IMR-90 (cell line): Measurements from ENCODE around the gene SLX9. TPM values are rescaled to one million over a fixed set of nuclear protein-coding genes. Genes with fewer than 3 reads are reported as not detected.

Experiments used
- ATAC-seq: fragments of 200-7000 bp; cut with Tn5 transposase; 2 replicates; pipeline ENCODE4 v1.9.1; 2020; ENCODE audit warnings: low read depth, mild to moderate bottlenecking, moderate library complexity
- BruUV-seq: library from RNA; stranded (reverse); fragments of 400-500 nt; replicated peaks from 2 replicates; lab custom pipeline; 2021; lab: Mats Ljungman, UMichigan
- CTCF ChIA-PET: fragments of 300-600 bp; formaldehyde crosslinking; extraction: SDS; loops from one replicate; lab custom pipeline; 2021; ENCODE audit warnings: antibody characterized with exemption; lab: Yijun Ruan, JAX
- POLR2A ChIA-PET: fragments of 300-600 bp; sonication (Branson Sonifier 250); formaldehyde crosslinking; loops from one replicate; lab custom pipeline; 2022; ENCODE audit warnings: antibody characterized with exemption; ENCODE audit not compliant: unreplicated experiment; lab: Charles Lee
- DNase-seq: peaks from one replicate; pipeline ENCODE4 v3.0.0; 2013
- H2AFZ ChIP-seq: replicated peaks from 2 replicates; pipeline ENCODE3; 2013; ENCODE audit warnings: low read length, mild to moderate bottlenecking; ENCODE audit not compliant: poor library complexity
- H2AK5ac ChIP-seq: 2 replicates; pipeline ENCODE4 v1.6.1; 2013; ENCODE audit warnings: low read depth, low read length, inconsistent platforms
- H2AK9ac ChIP-seq: replicated peaks from 2 replicates; pipeline ENCODE3; 2013; ENCODE audit warnings: mild to moderate bottlenecking, low read depth, low read length, moderate library complexity; ENCODE audit not compliant: poor library complexity
- H2BK120ac ChIP-seq: 2 replicates; pipeline ENCODE4 v1.6.1; 2013; ENCODE audit warnings: low read depth, low read length, inconsistent platforms
- H2BK15ac ChIP-seq: 3 replicates; pipeline ENCODE4 v1.6.1; 2013; ENCODE audit warnings: low read depth, low read length, inconsistent platforms
- H2BK20ac ChIP-seq: 2 replicates; pipeline ENCODE4 v1.6.1; 2013; ENCODE audit warnings: low read depth, mild to moderate bottlenecking, inconsistent platforms, low read length, moderate library complexity
- H2BK5ac ChIP-seq: 2 replicates; pipeline ENCODE4 v1.6.1; 2013; ENCODE audit warnings: mild to moderate bottlenecking, low read depth, low read length, inconsistent platforms; ENCODE audit not compliant: poor library complexity, severe bottlenecking
- H3K14ac ChIP-seq: replicated peaks from 2 replicates; pipeline ENCODE4 v1.6.1; 2013; ENCODE audit warnings: low read depth, low read length, inconsistent platforms
- H3K18ac ChIP-seq: 2 replicates; pipeline ENCODE4 v1.6.1; 2013; ENCODE audit warnings: low read depth, low read length, control low read depth
- H3K23ac ChIP-seq: 2 replicates; pipeline ENCODE4 v1.6.1; 2013; ENCODE audit warnings: low read depth, low read length, inconsistent platforms
- H3K27ac ChIP-seq: 2 replicates; pipeline ENCODE4 v1.5.1; 2013; ENCODE audit warnings: mild to moderate bottlenecking, control low read depth, low read length; ENCODE audit not compliant: insufficient read depth
- H3K27me3 ChIP-seq: 2 replicates; pipeline ENCODE4 v1.6.1; 2013; ENCODE audit warnings: low read length; ENCODE audit not compliant: control insufficient read depth, insufficient read depth
- H3K36me3 ChIP-seq: 2 replicates; pipeline ENCODE4 v1.6.1; 2013; ENCODE audit warnings: low read length, mixed read lengths; ENCODE audit not compliant: control insufficient read depth, insufficient read depth
- H3K4ac ChIP-seq: 2 replicates; pipeline ENCODE4 v1.6.1; 2013; ENCODE audit warnings: low read depth, low read length, inconsistent platforms
- H3K4me1 ChIP-seq: 2 replicates; pipeline ENCODE4 v1.6.1; 2013; ENCODE audit warnings: low read length, mixed read lengths; ENCODE audit not compliant: control insufficient read depth, insufficient read depth
- H3K4me2 ChIP-seq: 2 replicates; pipeline ENCODE4 v1.6.1; 2013; ENCODE audit warnings: low read depth, mild to moderate bottlenecking, control low read depth, low read length, moderate library complexity
- H3K4me3 ChIP-seq: 2 replicates; pipeline ENCODE4 v1.5.1; 2013; ENCODE audit warnings: low read depth, mild to moderate bottlenecking, control low read depth, low read length, moderate library complexity; ENCODE audit not compliant: insufficient read depth
- H3K56ac ChIP-seq: 2 replicates; pipeline ENCODE4 v1.6.1; 2013; ENCODE audit warnings: low read length, inconsistent platforms; ENCODE audit not compliant: insufficient read depth; ENCODE audit errors: extremely low read depth
- H3K79me1 ChIP-seq, 2 experiments: 2 replicates each; pipeline ENCODE4 v1.6.1; 2013; ENCODE audit warnings: low read length in 2 of 2, inconsistent platforms in 1 of 2, low read depth in 1 of 2
- H3K9ac ChIP-seq: 2 replicates; pipeline ENCODE4 v1.6.1; 2013; ENCODE audit warnings: low read depth, low read length, control low read depth
- H3K9me1 ChIP-seq: 2 replicates; pipeline ENCODE4 v1.6.1; 2013; ENCODE audit warnings: low read length, inconsistent platforms; ENCODE audit not compliant: insufficient read depth
- H3K9me3 ChIP-seq: 2 replicates; pipeline ENCODE4 v1.6.1; 2013; ENCODE audit warnings: low read length; ENCODE audit not compliant: control insufficient read depth, insufficient read depth
- H4K20me1 ChIP-seq: 2 replicates; pipeline ENCODE4 v1.6.1; 2013; ENCODE audit warnings: low read length, inconsistent platforms; ENCODE audit not compliant: insufficient read depth
- H4K5ac ChIP-seq: 2 replicates; pipeline ENCODE4 v1.6.1; 2013; ENCODE audit warnings: mild to moderate bottlenecking, low read depth, low read length, control low read depth
- H4K8ac ChIP-seq, 2 experiments: 2 replicates each; pipeline ENCODE4 v1.6.1; 2013; ENCODE audit warnings: low read depth in 2 of 2, low read length in 2 of 2, control low read depth in 1 of 2, inconsistent platforms in 1 of 2
- H4K91ac ChIP-seq: 2 replicates; pipeline ENCODE4 v1.6.1; 2013; ENCODE audit warnings: low read depth, low read length, inconsistent platforms; ENCODE audit not compliant: insufficient read depth
- BHLHE40 ChIP-seq: fragments of 150-350 bp; IDR thresholded peaks from 2 replicates; pipeline ENCODE4 v1.6.1; 2016; ENCODE audit warnings: mild to moderate bottlenecking, low read depth, low read length
- CHD1 ChIP-seq: IDR thresholded peaks from 2 replicates; pipeline ENCODE4 v1.6.1; 2012; ENCODE audit warnings: low read depth, low read length, improper control_type of control experiment
- MAFK ChIP-seq: IDR thresholded peaks from 2 replicates; pipeline ENCODE4 v1.6.1; 2012; ENCODE audit warnings: low read depth, low read length, improper control_type of control experiment
- MAZ ChIP-seq: IDR thresholded peaks from 2 replicates; pipeline ENCODE4 v1.6.1; 2012; ENCODE audit warnings: low read depth, mild to moderate bottlenecking, low read length, improper control_type of control experiment, moderate library complexity, borderline replicate concordance
- POLR2A ChIP-seq: IDR thresholded peaks from 2 replicates; pipeline ENCODE4 v1.6.1; 2012; ENCODE audit warnings: mild to moderate bottlenecking, low read depth, low read length
- RAD21 ChIP-seq: IDR thresholded peaks from 2 replicates; pipeline ENCODE4 v1.6.1; 2012; ENCODE audit warnings: low read length, improper control_type of control experiment
- RCOR1 ChIP-seq: IDR thresholded peaks from 2 replicates; pipeline ENCODE4 v1.6.1; 2012; ENCODE audit warnings: mild to moderate bottlenecking, low read length, improper control_type of control experiment; ENCODE audit not compliant: insufficient replicate concordance
- RFX5 ChIP-seq: IDR thresholded peaks from 2 replicates; pipeline ENCODE4 v1.8.0; 2012; ENCODE audit warnings: low read depth, mild to moderate bottlenecking, low read length, moderate library complexity
- WGBS, 2 experiments: methylation state at CpG; one replicate each; pipeline versions ENCODE4 v1.1.5 to v1.1.7; 2013; ENCODE audit warnings: missing lambda C conversion rate in 2 of 2; ENCODE audit not compliant: insufficient read length in 1 of 2; ENCODE audit errors: extremely low coverage in 2 of 2; 5-methylcytosine and 5-hydroxymethylcytosine counted together
- dilution Hi-C: fragments of 300-500 bp; cut with HindIII; formaldehyde crosslinking; loops from one replicate; pipeline ENCODE4 v1.14.3; 2018; ENCODE audit warnings: low sequenced_read_pairs; ENCODE audit not compliant: unreplicated experiment
- in situ Hi-C: fragments of 300-500 bp; cut with MboI; formaldehyde crosslinking; loops from 3 replicates; pipeline ENCODE4 v1.14.3; 2019; ENCODE audit warnings: low sequenced_read_pairs, inconsistent platforms, mixed read lengths
- intact Hi-C: fragments of 100-400 bp; cut with micrococcal nuclease; formaldehyde crosslinking; loops from 2 replicates; pipeline ENCODE4 v1.10.0; 2022
- polyA plus RNA-seq, 3 experiments: library from polyadenylated mRNA; depleted of rRNA; stranded (reverse); fragments of >200 nt; gene quantifications; 2 replicates each; pipeline ENCODE4 v1.2.3, GENCODE V29; 2012; ENCODE audit warnings: low replicate concordance in 1 of 3
- total RNA-seq: library from RNA; depleted of rRNA; stranded (reverse); fragments of >200 nt; gene quantifications from 2 replicates; pipeline ENCODE4 v1.2.3, GENCODE V29; 2012
- TF ChIP-seq, protein P1 (sequence below): fragments of 150-350 bp; IDR thresholded peaks from 2 replicates; pipeline ENCODE4 v1.6.1; 2016; ENCODE audit warnings: low read depth, mild to moderate bottlenecking, low read length, moderate library complexity, borderline replicate concordance
- TF ChIP-seq, protein P2 (sequence below): conservative IDR thresholded peaks from 2 replicates; pipeline ENCODE4 v1.5.1; 2012; ENCODE audit warnings: mild to moderate bottlenecking, low read depth, low read length, improper control_type of control experiment

The SLX9 gene
- total and polyA plus RNA-seq, 2 of the 4 experiments (the other 2 are of a cell fraction) = 10.4 to 21.7 TPM

GRCh38 chr21:44914176-44914874 is 25.5 kb upstream of the SLX9 start:
- Histone ChIP-seq H3K79me1 (no peaks in the 10 kb centered on the region), H3K18ac (no peak overlapping the region), H3K9me3 (no peaks in the 10 kb centered on the region), H3K56ac (no peak overlapping the region), H3K4me3 (no peak overlapping the region), H2BK120ac (no peak overlapping the region), H3K4me2 (no peak overlapping the region), H2BK15ac (no peak overlapping the region), H2AK5ac (peak overlapping the region; percentile 33; the same call in 1 of the 2 replicates), H3K4ac (no peak overlapping the region), H2AFZ (no peak overlapping the region), H4K20me1 (no peaks in the 10 kb centered on the region), H4K91ac (no peak overlapping the region), H3K9ac (no peak overlapping the region), H3K23ac (no peak overlapping the region), H3K14ac (no peak overlapping the region), H4K5ac (no peak overlapping the region), H2BK5ac (no peak overlapping the region), H2BK20ac (no peak overlapping the region), H3K36me3 (no peaks in the 10 kb centered on the region), H2AK9ac (peak overlapping the region; percentile 70), H3K9me1 (no peaks in the 10 kb centered on the region), H4K8ac (no peak overlapping the region), H3K27ac (no peak overlapping the region), H3K27me3 (peaks cover 62% of the 10 kb centered on the region), H3K4me1 (no peaks in the 10 kb centered on the region)
- DNase-seq (no peak), ATAC-seq (no peak)
- no TSS peak for BruUV-seq
- intact Hi-C loops (no loop called here), in situ Hi-C loops (no loop called here), dilution Hi-C loops (no loop called here)
- CTCF ChIA-PET = no interaction called here
- POLR2A ChIA-PET = no interaction called here
- TF ChIP-seq CHD1 (no peak), MAFK (no peak), RFX5 (no peak), RAD21 (no peak), BHLHE40 (no peak), MAZ (no peak), RCOR1 (no peak), POLR2A (no peak)
- TF ChIP-seq, protein P1, sequence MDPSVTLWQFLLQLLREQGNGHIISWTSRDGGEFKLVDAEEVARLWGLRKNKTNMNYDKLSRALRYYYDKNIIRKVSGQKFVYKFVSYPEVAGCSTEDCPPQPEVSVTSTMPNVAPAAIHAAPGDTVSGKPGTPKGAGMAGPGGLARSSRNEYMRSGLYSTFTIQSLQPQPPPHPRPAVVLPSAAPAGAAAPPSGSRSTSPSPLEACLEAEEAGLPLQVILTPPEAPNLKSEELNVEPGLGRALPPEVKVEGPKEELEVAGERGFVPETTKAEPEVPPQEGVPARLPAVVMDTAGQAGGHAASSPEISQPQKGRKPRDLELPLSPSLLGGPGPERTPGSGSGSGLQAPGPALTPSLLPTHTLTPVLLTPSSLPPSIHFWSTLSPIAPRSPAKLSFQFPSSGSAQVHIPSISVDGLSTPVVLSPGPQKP = no peak
- TF ChIP-seq, protein P2, sequence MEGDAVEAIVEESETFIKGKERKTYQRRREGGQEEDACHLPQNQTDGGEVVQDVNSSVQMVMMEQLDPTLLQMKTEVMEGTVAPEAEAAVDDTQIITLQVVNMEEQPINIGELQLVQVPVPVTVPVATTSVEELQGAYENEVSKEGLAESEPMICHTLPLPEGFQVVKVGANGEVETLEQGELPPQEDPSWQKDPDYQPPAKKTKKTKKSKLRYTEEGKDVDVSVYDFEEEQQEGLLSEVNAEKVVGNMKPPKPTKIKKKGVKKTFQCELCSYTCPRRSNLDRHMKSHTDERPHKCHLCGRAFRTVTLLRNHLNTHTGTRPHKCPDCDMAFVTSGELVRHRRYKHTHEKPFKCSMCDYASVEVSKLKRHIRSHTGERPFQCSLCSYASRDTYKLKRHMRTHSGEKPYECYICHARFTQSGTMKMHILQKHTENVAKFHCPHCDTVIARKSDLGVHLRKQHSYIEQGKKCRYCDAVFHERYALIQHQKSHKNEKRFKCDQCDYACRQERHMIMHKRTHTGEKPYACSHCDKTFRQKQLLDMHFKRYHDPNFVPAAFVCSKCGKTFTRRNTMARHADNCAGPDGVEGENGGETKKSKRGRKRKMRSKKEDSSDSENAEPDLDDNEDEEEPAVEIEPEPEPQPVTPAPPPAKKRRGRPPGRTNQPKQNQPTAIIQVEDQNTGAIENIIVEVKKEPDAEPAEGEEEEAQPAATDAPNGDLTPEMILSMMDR = no peak
- WGBS, 2 experiments = 94% methylated on average over 4 of the region's 18 CpGs; no CpG with 5 or more reads in 1 of the 2 experiments
